Adrenal gland (tissue), 5 donors: ENCODE data around the gene ARHGAP5.

Experiments
- POLR2A ChIP-seq, 2 donors: fragments of 450-650 bp; IDR thresholded peaks; one replicate each; pipeline ENCODE4 v1.6.1; 2017; ENCODE audit warnings: antibody characterized with exemption in 2 of 2, mild to moderate bottlenecking in 2 of 2, moderate library complexity in 1 of 2
- TF ChIP-seq, protein P1 (sequence below), 6 experiments: fragments of 450-650 bp in 4 of 6; fragments of 200-600 bp in 2 of 6; sonication (generic) in 1 of 6; IDR thresholded peaks; 1 replicate in 5 of 6; 2 replicates in 1 of 6; pipeline versions ENCODE4 v1.5.1 to v1.8.0; 2016 to 2021; ENCODE audit warnings: antibody characterized with exemption in 6 of 6, mild to moderate bottlenecking in 2 of 6, moderate library complexity in 1 of 6
- donor health status: DM: no; HTN: no; CAD: no.

DNA sequence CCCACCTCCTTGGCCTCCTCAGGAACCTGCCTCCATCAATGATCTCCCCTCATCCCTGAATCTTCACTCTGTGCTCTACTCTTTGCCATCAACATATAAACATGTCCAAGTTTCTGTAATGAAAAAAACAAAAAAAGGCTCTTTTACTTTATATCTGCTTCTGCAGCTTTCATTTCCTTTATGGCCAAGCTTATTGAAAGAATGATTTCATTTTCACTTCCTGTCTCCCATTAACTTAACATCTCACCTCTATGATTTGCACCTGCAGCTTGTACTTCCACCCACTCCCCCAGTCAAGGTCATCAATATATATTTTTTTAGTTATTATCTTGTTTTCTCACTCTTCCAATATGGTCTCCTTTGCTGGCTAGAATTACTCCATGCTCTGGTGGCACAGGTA is 109.1 kb downstream of the ARHGAP5 start:
- TF ChIP-seq, protein P1, sequence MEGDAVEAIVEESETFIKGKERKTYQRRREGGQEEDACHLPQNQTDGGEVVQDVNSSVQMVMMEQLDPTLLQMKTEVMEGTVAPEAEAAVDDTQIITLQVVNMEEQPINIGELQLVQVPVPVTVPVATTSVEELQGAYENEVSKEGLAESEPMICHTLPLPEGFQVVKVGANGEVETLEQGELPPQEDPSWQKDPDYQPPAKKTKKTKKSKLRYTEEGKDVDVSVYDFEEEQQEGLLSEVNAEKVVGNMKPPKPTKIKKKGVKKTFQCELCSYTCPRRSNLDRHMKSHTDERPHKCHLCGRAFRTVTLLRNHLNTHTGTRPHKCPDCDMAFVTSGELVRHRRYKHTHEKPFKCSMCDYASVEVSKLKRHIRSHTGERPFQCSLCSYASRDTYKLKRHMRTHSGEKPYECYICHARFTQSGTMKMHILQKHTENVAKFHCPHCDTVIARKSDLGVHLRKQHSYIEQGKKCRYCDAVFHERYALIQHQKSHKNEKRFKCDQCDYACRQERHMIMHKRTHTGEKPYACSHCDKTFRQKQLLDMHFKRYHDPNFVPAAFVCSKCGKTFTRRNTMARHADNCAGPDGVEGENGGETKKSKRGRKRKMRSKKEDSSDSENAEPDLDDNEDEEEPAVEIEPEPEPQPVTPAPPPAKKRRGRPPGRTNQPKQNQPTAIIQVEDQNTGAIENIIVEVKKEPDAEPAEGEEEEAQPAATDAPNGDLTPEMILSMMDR (IDR thresholded peaks at IDR 0.05), result no peak
- TF ChIP-seq POLR2A (IDR thresholded peaks at IDR 0.05), result no peak
